AG09309 (cell line): ENCODE results near the gene TRMT2A.
"Not testable (repeated sequence)": the region's sequence is repeated elsewhere in the genome, so short reads cannot be mapped to it uniquely, and the experiment has no call there.

Experiments used
- DNase-seq: peaks from one replicate; pipeline ENCODE4 v3.0.0-alpha.2; 2010; ENCODE audit warnings: low read depth
- H3K4me3 ChIP-seq: 2 replicates; pipeline ENCODE4 v1.5.1; 2011; ENCODE audit warnings: mild to moderate bottlenecking, low read depth, low read length, moderate library complexity; ENCODE audit not compliant: control insufficient read depth
- CTCF ChIP-seq: IDR thresholded peaks from 2 replicates; pipeline ENCODE4 v1.5.1; 2011; ENCODE audit warnings: mild to moderate bottlenecking, low read depth, low read length, inconsistent platforms; ENCODE audit not compliant: insufficient read depth, control insufficient read depth; ENCODE audit errors: missing control alignments

Gene TRMT2A

DNA sequence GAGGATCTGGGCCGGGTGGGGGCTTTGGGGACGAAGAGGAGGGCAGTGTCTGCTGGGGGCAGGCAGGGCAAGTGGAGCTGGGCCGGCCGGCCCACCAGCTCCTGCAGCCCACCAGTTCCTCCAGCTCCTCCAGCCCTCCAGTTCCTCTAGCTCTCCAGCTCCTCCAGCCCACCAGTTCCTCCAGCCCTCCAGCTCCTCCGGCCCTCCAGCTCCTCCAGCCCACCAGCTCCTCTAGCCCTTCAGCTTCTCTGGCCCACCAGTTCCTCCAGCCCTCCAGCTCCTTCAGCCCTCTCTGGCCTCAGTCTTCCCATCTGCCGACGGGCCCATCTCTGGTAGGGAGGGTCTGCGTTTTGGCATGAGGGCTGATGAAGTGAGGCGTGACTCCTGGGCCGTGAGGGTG is 43.0 kb upstream of the TRMT2A start:
- no peak overlapping the region for H3K4me3 ChIP-seq
- no peak for DNase-seq
- no peak for TF ChIP-seq CTCF

DNA sequence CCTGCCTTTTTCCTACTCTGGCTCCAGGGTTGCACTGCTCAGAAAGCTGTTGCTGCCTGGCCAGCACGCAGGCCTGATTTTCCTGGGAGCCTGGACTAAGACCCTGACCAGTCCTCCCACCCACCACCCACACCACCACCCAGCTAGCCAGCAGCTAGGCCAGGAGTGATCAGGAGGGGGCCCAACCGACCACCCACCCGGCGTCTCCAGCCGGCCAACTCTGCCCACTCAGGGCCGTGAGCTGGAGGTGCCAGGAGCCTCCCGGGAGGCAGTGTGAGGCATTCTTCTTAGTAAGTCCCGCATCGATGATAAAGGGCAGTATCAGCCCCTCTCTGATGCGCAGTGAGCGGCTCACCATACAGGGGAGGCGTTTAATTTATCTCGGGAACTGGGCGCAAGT is 42.5 kb upstream of the TRMT2A start:
- DNase-seq, H3K4me3 ChIP-seq: not testable (repeated sequence)

DNA sequence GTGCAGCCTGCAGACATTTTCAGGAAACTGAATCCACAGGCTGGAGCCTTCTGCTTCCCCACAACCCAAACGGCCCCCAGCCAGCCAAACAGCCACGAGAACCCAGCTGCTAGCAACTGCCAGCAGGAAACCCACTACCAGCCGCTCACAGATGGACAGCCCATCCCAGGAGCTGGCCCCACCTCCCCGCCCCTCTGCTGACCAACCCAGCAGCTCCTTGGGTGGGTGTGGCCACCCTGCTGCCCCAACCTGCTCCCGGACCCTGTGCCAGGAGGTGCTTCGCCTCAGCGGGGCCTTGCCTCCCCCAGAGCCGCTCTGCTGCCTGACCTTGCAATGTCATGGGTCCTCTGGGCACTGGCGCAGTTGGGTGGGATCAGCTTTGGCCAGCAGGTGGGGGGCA is 42.0 kb upstream of the TRMT2A start:
- no peak for TF ChIP-seq CTCF
- DNase-seq, result no peak
- no peak overlapping the region for H3K4me3 ChIP-seq

DNA sequence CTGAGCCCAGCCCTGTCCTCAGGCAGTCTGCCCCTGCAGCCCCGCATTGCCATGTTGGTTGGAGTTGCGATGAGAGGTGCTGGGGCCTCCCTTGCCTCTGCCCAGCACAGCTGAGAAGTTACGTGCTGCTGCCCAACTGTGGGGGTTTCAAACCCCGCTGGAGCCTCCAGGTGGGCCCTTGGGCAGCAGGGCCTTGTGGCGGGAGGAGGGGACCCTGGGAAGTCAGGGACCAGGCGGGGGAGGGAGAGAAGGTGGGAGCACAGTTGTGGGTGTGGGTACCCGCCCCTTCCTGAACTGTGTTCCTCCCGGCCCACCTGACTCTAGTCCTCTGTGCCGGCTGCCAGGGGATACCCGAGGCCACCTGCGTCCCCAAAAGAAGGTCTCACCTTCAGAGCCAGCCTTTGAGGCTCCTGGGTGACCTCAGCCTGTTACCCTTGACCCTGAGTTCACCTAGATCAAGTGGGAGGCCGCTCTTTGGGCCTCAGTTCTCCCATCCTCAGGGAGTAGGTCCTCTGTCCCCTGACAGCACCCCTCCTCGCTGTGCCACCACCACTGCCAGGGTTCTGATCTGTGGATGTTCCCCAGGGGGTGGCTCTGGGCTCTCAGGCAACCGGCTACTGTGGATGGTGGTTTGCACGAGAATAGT is 41.5 kb upstream of the TRMT2A start:
- no peak overlapping the region for H3K4me3 ChIP-seq
- no peak for TF ChIP-seq CTCF

DNA sequence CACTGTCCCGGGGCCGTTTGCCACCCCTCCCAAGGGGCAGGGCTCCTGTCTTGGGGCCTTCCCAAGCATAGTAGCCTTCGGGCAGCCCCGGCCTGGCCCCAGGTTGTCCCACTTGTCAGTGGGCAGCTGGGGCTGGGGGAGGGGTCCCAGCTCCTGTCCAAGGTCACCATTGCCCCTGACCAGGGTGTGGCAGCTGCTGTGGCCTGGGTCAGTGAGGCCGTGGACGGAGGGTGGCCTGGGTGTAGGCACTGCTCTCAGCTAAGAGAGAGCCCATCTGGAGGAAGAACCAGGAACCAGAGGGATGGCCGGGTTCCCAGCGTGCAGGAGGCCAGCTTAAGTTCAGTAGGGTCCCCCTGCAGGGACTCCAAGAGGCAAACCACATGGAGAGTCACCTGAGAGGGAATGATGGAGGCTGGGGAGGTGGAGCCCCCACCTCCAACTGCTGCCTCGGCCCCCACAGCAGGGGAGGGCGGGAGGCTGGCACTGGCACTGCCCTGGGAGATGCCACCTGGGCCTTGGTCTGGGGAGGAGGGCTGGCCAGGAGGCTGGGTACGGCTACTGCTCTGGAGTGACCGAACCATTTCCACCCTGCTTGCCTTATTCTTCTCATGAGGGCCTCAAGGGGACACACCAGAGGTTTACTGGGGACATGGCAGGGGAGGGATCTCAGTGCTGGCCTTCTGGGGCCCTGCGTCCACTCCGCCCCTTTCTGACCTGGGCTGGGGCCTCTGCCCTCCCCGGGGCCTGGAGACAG is 40.6 kb upstream of the TRMT2A start:
- DNase-seq, result no peak
- no peak overlapping the region for H3K4me3 ChIP-seq
- no peak for TF ChIP-seq CTCF

More for the DNA sequence above, 41.5 kb upstream of the TRMT2A start:
- no peak for DNase-seq

DNA sequence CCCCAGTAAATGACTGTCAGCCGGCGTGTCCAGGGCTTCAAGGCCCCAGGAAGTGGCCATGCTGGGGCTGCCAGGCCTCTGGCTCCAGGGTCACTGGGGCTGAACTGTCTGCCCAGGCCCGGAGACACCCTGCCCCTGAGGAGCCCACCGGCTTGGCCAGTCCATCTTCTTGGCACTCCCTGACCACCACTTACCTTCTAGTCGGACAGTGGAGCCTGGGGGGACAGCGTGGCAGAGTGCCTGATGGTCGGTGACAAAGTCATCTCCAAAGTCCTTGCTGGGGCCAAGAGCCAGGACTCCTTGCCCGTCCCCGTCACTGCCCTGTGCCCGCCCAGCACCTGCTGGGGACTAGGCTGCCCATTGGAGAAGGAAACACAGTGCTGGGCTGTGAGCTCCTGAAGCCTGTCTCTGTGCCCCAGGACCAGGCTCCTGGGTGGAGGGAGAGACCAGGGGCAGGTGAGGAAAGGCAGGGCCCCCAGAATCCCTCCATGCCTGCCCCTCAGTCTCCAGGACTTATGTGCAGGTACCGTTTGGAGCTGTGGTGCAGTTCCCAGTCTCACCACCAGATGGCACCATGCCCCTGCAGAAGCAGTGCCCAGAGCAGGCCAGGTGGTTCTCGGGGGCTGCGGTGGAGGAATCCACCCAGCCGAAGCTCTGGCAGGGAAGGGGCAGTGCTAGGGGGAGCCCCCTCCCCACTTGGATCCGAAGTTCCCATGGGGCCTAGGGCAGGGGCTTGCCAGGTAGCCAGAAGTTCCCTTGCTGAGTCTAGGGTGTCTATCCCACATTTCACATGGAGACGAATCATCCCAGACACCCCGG is 39.8 kb upstream of the TRMT2A start:
- TF ChIP-seq CTCF, result peak; percentile 97
- DNase-seq, result peak; percentile 23
- H3K4me3 ChIP-seq, result no peak overlapping the region

GRCh38 chr22:20156042-20156389 is 39.0 kb upstream of the TRMT2A start:
- no peak overlapping the region for H3K4me3 ChIP-seq
- no peak for TF ChIP-seq CTCF
- no peak for DNase-seq
